AG09309 (cell line): ENCODE data around the gene OAS1.

Experiments used
- DNase-seq: peaks from one replicate; pipeline ENCODE4 v3.0.0-alpha.2; 2010; ENCODE audit warnings: low read depth
- H3K4me3 ChIP-seq: 2 replicates; pipeline ENCODE4 v1.5.1; 2011; ENCODE audit warnings: mild to moderate bottlenecking, low read depth, low read length, moderate library complexity; ENCODE audit not compliant: control insufficient read depth
- CTCF ChIP-seq: IDR thresholded peaks from 2 replicates; pipeline ENCODE4 v1.5.1; 2011; ENCODE audit warnings: mild to moderate bottlenecking, low read depth, low read length, inconsistent platforms; ENCODE audit not compliant: insufficient read depth, control insufficient read depth; ENCODE audit errors: missing control alignments

Gene OAS1

GRCh38 chr12:112932485-112933128, 25.8 kb downstream of the OAS1 start:
- no peak overlapping the region for H3K4me3 ChIP-seq
- DNase-seq: no peak
- TF ChIP-seq CTCF: no peak

DNA sequence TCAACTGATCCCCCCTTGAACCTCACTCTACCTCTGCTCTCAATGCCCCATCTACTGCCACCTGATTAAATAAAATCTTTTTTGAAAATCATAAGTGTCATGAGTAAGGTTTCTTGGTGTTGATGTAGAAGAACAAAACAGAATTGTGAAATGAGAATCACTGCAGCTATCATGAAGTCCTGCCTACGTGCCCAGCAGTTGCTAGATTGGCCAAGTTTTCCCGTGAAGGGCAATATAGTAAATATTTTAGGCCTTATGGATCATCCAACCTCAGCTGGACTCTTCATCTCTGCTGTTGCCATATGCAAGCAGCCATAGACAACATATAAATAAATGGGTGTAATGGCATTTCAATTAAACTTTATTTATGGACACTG, 26.4 kb downstream of the OAS1 start:
- DNase-seq: no peak
- no peak for TF ChIP-seq CTCF

GRCh38 chr12:112936264-112936663, 29.5 kb downstream of the OAS1 start:
- TF ChIP-seq CTCF: no peak
- H3K4me3 ChIP-seq: no peak overlapping the region
- DNase-seq: no peak

More for the DNA sequence above, 26.4 kb downstream of the OAS1 start:
- H3K4me3 ChIP-seq: no peak overlapping the region

DNA sequence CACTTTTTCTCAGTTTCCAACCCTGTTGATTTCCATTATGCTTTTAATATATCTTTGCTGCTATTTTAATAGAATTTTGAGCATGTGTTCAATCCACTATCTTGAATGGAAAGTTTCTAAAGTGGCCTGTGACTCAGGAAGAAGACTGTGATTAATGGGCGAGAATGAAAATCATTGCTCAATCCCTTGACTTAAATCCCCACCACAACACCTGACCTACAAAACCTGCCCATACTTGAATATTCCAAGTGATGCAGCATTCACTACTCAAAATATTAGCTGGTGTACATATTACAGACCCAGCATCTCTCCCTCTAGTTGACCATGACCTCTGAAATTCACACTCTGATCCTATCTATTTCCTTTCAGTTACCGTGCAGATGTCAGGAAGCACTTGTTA, 30.2 kb downstream of the OAS1 start:
- no peak overlapping the region for H3K4me3 ChIP-seq
- no peak for DNase-seq
- TF ChIP-seq CTCF: no peak

- peak within 1 kb of the TSS; percentile 63 for H3K4me3 ChIP-seq
- no peak for TF ChIP-seq CTCF
- DNase-seq: peak; percentile 37
Observed at GRCh38 chr12:112937741-112938719, 31.3 kb downstream of the OAS1 start, which contains the start of gene OAS3. OAS3 (plus strand) TSS chr12:112938474; CDS start chr12:112938531, 57 bp downstream.

- H3K4me3 ChIP-seq: peak overlapping the region; percentile 63
- DNase-seq: no peak
Observed at GRCh38 chr12:112938751-112939150, 32.0 kb downstream of the OAS1 start.

More at GRCh38 chr12:112938751-112939150, 32.0 kb downstream of the OAS1 start:
- TF ChIP-seq CTCF: no peak
